Measurements from ENCODE around the gene NYAP1. TPM values are rescaled to one million over a fixed set of nuclear protein-coding genes. Genes with fewer than 3 reads are reported as not detected.
"Not testable (repeated sequence)": the region's sequence is repeated elsewhere in the genome, so short reads cannot be mapped to it uniquely, and the experiment has no call there.

Gene NYAP1
- total RNA-seq, 1 donor from 2014 or later: 5.2 TPM

DNA sequence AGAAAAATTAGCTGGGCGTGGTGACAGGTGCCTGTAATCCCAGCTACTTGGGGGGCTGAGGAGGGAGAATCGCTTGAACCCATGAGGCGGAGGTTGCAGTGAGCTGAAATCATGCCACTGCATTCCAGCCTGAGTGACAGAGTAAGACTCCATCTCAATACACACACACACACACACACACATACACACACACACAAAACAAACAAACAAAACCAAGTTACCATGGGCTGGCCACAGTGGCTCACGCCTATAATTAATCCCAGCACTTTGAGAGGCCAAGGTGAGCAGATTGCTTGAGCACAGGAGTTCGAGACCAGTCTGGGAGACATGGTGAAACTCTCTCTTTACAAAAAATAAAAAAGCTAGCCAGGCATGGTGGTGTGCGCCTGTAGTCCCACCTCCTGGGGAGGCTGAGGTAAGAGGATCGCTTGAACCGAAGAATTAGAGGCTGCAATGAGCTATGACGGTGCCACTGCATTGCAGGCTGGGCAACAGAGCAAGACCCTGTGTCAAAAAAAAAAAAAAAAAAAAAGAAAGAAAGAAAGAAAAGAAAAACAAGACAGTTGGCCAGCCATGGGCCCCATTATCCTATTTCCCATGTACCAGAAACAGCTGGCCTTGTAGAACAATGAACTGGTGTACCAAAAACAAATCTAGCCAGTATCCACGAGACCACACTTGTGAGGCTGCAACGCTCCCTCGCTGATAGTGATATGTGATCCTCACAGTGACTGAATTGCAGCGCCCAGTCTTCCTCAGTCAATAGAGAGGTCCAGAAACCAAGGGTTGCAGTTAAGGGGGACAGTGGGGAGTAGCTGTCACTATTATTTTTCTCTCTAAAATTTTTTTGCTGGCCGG lies 48.7 kb downstream of the NYAP1 start:
- Mint-ChIP-seq H3K4me3 (no peak overlapping the region), H3K27me3 (ENCODE audit: low read depth) (no peaks in the 10 kb centered on the region), H3K27ac (ENCODE audit: unreplicated experiment) (no peak overlapping the region), H3K36me3 (ENCODE audit: low read depth) (no peaks in the 10 kb centered on the region), H3K9me3 (no peaks in the 10 kb centered on the region), H3K4me1 (no peaks in the 10 kb centered on the region)
- TF ChIP-seq, protein P1, sequence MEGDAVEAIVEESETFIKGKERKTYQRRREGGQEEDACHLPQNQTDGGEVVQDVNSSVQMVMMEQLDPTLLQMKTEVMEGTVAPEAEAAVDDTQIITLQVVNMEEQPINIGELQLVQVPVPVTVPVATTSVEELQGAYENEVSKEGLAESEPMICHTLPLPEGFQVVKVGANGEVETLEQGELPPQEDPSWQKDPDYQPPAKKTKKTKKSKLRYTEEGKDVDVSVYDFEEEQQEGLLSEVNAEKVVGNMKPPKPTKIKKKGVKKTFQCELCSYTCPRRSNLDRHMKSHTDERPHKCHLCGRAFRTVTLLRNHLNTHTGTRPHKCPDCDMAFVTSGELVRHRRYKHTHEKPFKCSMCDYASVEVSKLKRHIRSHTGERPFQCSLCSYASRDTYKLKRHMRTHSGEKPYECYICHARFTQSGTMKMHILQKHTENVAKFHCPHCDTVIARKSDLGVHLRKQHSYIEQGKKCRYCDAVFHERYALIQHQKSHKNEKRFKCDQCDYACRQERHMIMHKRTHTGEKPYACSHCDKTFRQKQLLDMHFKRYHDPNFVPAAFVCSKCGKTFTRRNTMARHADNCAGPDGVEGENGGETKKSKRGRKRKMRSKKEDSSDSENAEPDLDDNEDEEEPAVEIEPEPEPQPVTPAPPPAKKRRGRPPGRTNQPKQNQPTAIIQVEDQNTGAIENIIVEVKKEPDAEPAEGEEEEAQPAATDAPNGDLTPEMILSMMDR (conservative IDR thresholded peaks at IDR 0.05): no peak
- DNase-seq (ENCODE audit: low read depth, low spot score): no peak

DNA sequence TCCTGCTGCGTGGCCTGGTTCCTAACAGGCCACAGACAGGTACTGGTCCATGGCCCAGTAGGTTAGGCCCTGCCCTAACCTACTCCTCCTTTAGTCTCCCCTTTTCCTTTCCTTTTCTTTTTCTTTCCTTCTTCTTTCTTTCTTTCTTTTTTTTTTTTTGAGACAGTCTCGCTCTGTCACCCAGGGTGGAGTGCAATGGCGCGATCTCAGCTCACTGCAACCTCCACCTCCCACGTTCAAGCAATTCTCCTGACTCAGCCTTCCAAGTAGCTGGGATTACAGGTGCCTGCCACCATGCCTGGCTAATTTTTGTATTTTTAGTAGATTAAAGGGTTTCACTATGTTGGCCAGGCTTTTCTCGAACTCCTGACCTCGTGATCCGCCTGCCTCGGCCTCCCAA lies 52.3 kb downstream of the NYAP1 start:
- H3K4me3 Mint-ChIP-seq; H3K27ac Mint-ChIP-seq (ENCODE audit: unreplicated experiment); H3K36me3 Mint-ChIP-seq (ENCODE audit: low read depth); H3K27me3 Mint-ChIP-seq (ENCODE audit: low read depth); DNase-seq (ENCODE audit: low read depth, low spot score); H3K9me3 Mint-ChIP-seq: not testable (repeated sequence)
- peaks cover 17% of the 10 kb centered on the region for H3K4me1 Mint-ChIP-seq

DNA sequence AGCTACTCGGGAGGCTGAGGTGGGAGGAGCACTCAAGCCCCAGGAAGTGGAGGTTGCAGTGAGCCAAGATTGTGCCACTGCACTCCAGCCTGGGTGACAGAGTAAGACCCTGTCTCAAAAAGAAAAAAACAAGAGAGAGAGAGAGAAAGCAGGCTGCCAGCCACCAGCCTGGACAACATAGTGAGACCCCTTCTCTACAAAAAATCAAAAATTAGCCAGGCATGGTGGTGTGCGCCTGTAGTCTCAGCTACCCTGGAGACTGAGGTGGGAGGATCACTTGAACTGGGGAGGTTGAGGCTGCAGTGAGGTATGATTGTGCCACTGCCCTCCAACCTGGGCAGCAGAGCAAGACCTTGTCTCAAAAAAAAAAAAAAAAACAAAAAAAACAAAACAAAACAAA lies 53.0 kb downstream of the NYAP1 start:
- DNase-seq (ENCODE audit: low read depth, low spot score); H3K4me3 Mint-ChIP-seq: not testable (repeated sequence)
- H3K4me1 Mint-ChIP-seq: peaks cover 22% of the 10 kb centered on the region

DNA sequence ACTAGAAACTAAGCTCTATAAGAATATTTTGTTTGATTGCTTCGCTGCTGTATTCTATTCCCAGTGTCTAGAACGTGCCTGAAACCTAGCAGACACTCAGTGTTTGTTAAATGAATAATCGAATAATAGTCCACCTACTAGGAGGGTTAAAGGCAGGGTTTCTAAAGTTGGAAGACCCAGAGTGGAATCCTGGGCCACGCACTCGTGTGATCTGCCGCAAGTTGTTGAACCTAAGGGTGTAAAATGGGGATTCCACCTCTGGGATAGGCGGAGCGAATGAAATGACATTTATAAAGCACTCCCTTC lies 54.6 kb downstream of the NYAP1 start:
- H3K27me3 Mint-ChIP-seq (ENCODE audit: low read depth): no peaks in the 10 kb centered on the region
- H3K36me3 Mint-ChIP-seq (ENCODE audit: low read depth): no peaks in the 10 kb centered on the region
- no peaks in the 10 kb centered on the region for H3K9me3 Mint-ChIP-seq
- H3K4me1 Mint-ChIP-seq: peaks cover 26% of the 10 kb centered on the region
- H3K4me3 Mint-ChIP-seq: peak overlapping the region; percentile 93
- TF ChIP-seq, protein P1 (conservative IDR thresholded peaks at IDR 0.05): no peak
- no peak overlapping the region for H3K27ac Mint-ChIP-seq (ENCODE audit: unreplicated experiment)
- DNase-seq (ENCODE audit: low read depth, low spot score): no peak

More for the DNA sequence above, 53.0 kb downstream of the NYAP1 start:
- not testable (repeated sequence) for H3K27me3 Mint-ChIP-seq (ENCODE audit: low read depth); H3K36me3 Mint-ChIP-seq (ENCODE audit: low read depth); H3K9me3 Mint-ChIP-seq; H3K27ac Mint-ChIP-seq (ENCODE audit: unreplicated experiment)

DNA sequence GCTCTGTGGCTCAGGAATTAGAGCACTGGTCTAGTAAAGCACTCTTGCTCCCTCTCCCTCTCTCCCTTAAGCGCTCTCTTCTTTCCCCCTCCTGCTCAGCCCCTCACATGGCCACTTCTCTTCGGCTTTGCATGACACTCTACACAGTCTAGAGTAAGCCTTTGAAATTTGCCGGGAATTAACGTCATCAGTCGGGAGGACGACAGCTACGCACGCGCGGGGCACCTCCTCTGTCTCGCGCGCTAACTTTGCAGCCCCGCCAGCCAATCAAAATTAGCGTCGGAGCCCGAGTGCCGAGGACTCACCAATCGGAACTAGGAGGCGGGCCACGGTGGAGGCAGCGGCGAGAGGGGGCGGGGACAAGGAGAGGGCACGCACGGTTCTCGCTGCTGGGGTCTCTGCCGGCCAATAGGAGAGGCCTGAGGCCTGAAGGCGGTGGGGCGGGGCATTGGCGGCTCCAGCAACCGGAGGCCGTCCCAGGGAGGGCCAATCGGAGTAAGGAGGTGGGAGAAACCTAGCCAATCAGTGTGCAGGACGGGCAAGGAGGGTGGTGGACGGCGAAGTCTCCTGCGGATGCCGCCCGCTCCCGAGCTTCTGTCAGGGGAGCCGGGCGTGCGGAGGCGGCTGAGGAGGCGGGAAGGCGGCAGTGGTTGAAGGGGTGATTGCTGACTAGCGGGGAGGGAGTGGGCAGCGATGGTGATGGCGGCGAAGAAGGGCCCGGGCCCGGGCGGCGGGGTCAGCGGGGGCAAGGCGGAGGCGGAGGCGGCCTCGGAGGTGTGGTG lies 55.1 kb downstream of the NYAP1 start, which contains the start of gene AGFG2:
AGFG2 (plus strand) TSS at position 550 of the 782 bp plus-strand sequence; CDS start at position 694, 144 bp downstream.
- Mint-ChIP-seq H3K36me3 (ENCODE audit: low read depth) (no peaks in the 10 kb centered on the region), H3K27me3 (ENCODE audit: low read depth) (no peaks in the 10 kb centered on the region), H3K27ac (ENCODE audit: unreplicated experiment) (peak within 1 kb of the TSS; percentile 63), H3K9me3 (no peaks in the 10 kb centered on the region), H3K4me3 (peak within 1 kb of the TSS; percentile 93), H3K4me1 (peaks cover 26% of the 10 kb centered on the region)
- DNase-seq (ENCODE audit: low read depth, low spot score): peak; percentile 99
- TF ChIP-seq, protein P1 (conservative IDR thresholded peaks at IDR 0.05): no peak

DNA sequence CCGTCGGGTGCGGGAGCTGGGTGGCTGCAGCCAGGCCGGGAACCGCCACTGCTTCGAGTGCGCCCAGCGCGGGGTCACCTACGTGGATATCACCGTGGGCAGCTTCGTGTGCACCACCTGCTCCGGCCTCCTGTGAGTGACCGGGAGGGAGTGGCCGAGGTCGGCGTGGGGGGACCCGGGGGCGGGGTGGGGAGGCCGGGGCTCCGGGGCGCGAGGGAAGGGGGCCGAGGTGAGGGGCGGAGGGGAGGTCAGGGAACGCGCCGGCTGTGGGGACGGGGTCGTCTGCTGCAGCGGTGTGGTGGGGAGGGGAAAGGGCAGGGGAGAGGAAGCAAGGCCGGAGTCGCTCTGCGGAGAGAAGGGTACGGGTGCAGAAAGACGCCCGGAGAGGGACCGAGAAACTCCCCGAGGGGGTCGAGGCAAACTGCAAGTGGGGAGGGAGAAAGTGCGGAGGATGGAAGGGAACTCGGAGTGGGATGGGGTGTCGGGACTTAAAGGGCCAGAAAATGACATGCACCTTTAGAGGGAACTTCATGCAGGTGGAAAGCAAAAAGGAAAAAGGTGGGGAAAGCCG lies 55.8 kb downstream of the NYAP1 start:
- Mint-ChIP-seq H3K4me1 (peaks cover 26% of the 10 kb centered on the region), H3K9me3 (no peaks in the 10 kb centered on the region), H3K27ac (ENCODE audit: unreplicated experiment) (no peak overlapping the region), H3K27me3 (ENCODE audit: low read depth) (no peaks in the 10 kb centered on the region), H3K36me3 (ENCODE audit: low read depth) (no peaks in the 10 kb centered on the region), H3K4me3 (peak overlapping the region; percentile 93)
- DNase-seq (ENCODE audit: low read depth, low spot score): peak; percentile 7
- TF ChIP-seq, protein P1 (conservative IDR thresholded peaks at IDR 0.05): no peak

Data from neural crest cell (in vitro differentiated cells).